ENCODE measurements around the gene NAIF1. TPM values are rescaled to one million over a fixed set of nuclear protein-coding genes. Genes with fewer than 3 reads are reported as not detected.

Gene NAIF1
- polyA plus RNA-seq, 6 donors from 2014 or later, result 7.2 to 21.6 (median 12.3) TPM

DNA sequence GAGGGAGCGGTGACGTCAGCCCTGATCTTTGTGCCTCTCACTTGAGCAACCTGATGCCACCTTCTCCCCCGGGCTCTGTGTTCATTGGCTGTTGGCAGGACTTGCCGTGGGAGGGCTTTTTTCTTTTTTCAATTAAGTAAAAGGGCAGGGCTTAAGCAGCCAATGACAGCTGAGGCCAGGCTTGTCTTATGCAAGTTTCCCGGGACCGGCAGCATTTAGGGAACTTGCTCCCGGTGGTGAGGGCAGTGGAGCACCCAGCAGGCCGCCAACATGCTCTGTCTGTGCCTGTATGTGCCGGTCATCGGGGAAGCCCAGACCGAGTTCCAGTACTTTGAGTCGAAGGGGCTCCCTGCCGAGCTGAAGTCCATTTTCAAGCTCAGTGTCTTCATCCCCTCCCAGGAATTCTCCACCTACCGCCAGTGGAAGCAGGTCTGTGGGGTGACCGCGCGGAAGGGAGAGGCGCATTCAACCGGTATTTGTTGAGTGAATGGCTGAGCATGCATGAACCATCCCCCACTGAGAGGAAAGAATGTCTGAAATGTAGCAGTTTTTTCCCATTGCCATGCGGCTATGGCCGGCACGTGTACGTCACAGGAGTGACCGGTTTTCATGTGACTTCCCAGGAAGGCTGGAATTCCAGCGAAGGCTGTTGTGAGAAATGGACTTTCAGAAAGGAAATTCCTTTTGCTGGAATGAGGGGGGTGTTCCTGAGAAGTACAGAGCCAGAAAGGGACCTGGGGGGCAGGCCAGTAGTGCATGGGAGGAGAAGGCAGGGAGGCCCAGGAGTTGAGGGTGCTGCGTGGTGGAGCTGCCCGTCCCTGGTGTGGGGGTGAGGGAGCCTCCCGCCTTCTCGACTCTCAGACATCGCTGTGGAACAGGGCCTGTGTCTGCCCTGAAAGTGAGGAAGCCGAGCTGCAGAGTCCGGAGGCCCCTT lies 31.4 kb upstream of the NAIF1 start:
- peak overlapping the region in 5 of 6 donors; percentile 29 to 91 (median 59) for H3K27ac Mint-ChIP-seq
- DNase-seq (no peak), ATAC-seq (ENCODE audit: low read depth in 2 of 2) (no peak)
- peaks cover 20 to 48% (median 45%) of the 10 kb centered on the region in 3 donors for H3K4me1 Mint-ChIP-seq
- no peaks in the 10 kb centered on the region for H3K9me3 Mint-ChIP-seq
- no peaks in the 10 kb centered on the region for H3K27me3 Mint-ChIP-seq
- peaks cover 0 to 11% of the 10 kb centered on the region in 2 donors for H3K36me3 Mint-ChIP-seq
- peak overlapping the region in 1 of 8 donors; percentile 42 for H3K4me3 Mint-ChIP-seq

DNA sequence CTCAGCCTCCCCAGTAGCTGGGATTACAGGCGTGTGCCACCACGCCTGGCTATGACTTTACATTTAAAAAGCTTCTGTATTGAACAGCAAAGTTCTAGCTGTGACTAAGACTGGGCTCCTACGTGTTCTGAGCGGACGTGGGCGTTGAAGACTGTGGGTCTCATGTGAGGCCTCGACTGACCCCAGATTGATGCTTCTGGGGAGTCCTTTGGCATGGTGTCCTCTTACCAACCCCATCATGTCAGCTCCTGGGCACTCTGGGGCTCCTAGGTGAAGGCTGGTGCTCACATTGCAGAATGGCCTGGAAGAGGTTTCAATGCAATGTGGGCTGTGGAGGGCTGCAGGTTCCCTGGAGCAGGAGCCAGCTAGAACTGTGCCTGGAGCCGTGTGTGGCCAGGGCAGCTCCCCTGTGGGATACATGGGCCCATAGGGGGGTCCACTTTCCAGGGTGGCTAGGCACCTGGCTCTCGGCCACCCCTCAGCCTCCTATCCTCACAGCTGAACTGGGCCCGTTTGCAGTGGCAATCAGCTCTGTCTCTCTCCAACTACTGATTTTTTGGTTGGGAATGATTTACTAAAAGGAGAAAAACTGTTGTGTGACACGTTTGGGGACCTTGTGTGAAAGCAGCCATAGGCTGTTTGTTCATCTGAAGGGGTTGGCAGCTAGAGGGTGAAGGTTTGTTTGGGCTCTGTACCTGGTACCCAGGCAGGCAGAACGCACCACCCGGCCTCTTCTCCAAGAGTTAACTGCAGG lies 30.6 kb upstream of the NAIF1 start:
- no peaks in the 10 kb centered on the region for H3K27me3 Mint-ChIP-seq
- no peaks in the 10 kb centered on the region for H3K9me3 Mint-ChIP-seq
- peaks cover 25 to 57% (median 45%) of the 10 kb centered on the region in 3 donors for H3K4me1 Mint-ChIP-seq
- H3K27ac Mint-ChIP-seq, result peak overlapping the region in 5 of 6 donors; percentile 59 to 84 (median 70)
- DNase-seq (no peak), ATAC-seq (ENCODE audit: low read depth in 2 of 2) (no peak)
- peaks cover 0 to 6% of the 10 kb centered on the region in 2 donors for H3K36me3 Mint-ChIP-seq
- H3K4me3 Mint-ChIP-seq, result peak overlapping the region in 1 of 8 donors; percentile 3

DNA sequence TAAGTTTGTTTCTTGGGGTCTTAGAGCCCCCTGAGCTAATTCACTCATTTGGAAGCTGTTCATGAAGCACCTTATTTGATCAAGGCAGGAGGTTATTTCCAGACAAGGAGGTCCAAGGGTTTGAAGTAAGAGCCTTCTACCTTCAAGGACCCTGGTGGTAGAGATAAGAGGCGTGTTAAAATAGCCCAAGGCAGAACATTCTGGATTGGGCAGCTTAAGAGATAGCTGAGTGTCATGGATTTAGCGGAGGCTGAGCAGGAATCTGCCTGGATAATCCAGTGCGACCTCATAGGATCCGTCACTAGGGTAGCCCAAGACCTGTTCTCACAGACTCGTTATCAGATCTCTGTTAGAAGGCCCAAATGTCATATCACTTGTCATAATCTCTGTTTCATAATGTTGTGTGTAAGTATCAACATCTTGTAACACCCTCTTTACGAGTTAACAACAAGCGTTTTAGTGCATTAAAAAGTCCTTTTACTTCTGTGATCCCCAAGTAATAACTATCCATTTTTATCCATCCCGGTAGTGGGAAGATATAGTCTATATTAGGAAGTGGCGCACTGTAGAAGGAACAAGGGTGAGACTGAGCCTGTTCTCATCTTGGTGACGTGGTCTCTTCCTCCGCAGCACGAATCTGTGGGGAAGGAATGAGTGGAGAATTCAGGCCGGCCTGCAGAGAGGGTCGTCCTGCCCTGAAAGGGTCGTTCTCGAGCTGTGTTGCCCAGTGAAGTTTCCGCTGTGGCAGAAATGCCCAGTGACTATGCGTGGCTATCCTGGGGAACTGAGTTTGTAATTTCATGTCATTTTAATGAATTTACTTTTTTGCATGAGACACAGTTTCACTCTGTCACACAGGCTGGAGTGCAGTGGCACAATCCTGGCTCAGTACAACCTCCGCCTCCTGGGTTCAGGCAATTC lies 29.8 kb upstream of the NAIF1 start:
- Mint-ChIP-seq H3K27me3 (no peaks in the 10 kb centered on the region), H3K36me3 (no peaks in the 10 kb centered on the region), H3K9me3 (no peaks in the 10 kb centered on the region), H3K27ac (peak overlapping the region in 4 of 6 donors; percentile 20 to 68 (median 55)), H3K4me3 (peak overlapping the region in 1 of 8 donors; percentile 13), H3K4me1 (peaks cover 24 to 55% (median 48%) of the 10 kb centered on the region in 3 donors)
- DNase-seq (no peak), ATAC-seq (ENCODE audit: low read depth in 2 of 2) (no peak)

DNA sequence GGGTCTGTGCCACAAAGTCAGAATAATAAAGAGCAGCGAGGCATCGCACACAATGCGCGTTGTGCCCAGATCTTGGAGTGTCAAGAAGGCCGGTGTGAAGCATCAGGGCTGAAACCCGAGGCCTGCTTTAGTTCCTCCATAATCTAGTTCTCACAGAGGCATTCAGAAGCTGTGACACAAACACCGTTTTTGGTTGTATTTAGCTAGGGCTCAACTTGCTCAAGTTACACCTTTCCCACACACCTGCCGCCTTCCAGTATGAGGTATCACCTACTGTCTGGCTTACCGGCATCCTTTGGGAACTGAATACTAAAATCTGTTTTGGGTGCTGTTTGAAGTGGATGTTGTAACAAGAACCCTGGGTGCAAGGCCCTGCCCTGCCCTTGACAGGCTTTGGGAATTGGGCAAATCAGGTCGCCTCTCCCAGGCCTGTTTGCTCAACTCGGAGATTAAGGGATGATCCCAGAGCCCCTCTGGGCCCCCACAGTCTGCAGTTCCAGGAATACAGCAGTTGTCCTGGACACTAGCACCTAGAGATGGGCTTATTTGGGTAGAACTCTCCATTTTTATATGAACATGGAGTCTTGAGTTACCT lies 27.9 kb upstream of the NAIF1 start:
- DNase-seq (no peak), ATAC-seq (ENCODE audit: low read depth in 2 of 2) (no peak)
- no peaks in the 10 kb centered on the region for H3K27me3 Mint-ChIP-seq
- peaks cover 31 to 56% (median 52%) of the 10 kb centered on the region in 3 donors for H3K4me1 Mint-ChIP-seq
- H3K36me3 Mint-ChIP-seq, result no peaks in the 10 kb centered on the region
- peak overlapping the region in 6 of 8 donors; percentile 60 to 89 (median 66) for H3K4me3 Mint-ChIP-seq
- no peaks in the 10 kb centered on the region for H3K9me3 Mint-ChIP-seq
- H3K27ac Mint-ChIP-seq, result peak overlapping the region; percentile 96 to 99 (median 99)

DNA sequence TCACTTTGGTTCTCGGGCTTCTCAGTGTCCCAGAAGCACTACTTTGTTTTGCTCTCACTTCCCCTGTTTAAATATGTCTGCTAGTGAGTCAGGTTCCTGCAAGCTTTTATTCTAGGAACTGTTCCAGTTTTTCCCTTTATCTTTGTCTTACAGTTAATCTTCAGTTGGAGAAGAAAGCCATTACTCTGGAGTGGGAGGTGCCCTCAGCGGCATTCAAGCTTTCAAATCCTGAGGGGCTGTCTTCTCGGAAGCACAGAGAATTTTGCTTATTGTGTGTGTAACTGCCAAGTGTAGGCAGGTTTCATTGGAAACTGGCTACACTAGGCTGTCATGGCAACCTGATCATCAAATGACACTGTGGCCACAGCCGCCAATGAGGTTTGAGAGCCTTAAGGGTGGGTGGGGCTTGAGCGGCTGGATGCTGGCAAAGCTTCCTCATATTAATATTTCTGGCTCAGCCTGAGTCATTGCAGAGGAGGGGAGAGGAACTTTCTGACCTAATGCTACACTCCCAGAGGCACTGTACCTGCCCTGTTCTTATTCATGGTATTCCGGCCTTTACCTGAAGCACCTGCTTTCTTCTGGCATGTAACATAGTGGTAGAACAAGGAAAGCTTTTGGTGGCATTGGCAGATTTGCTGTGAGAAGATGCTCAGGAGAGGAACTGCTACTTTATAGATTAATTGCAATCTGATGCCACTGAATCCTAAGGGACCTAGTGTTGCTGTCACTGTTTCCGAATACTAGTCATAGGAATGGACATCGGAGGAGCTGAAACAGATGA lies 27.2 kb upstream of the NAIF1 start:
- DNase-seq (peak; percentile 85), ATAC-seq (ENCODE audit: low read depth in 2 of 2) (peak; percentile 96 to 97)
- H3K4me3 Mint-ChIP-seq, result peak overlapping the region; percentile 46 to 89 (median 66)
- H3K4me1 Mint-ChIP-seq, result peaks cover 31 to 56% (median 55%) of the 10 kb centered on the region in 3 donors
- H3K27ac Mint-ChIP-seq, result peak overlapping the region; percentile 96 to 99 (median 99)
- H3K36me3 Mint-ChIP-seq, result no peaks in the 10 kb centered on the region
- H3K9me3 Mint-ChIP-seq, result no peaks in the 10 kb centered on the region
- H3K27me3 Mint-ChIP-seq, result no peaks in the 10 kb centered on the region

DNA sequence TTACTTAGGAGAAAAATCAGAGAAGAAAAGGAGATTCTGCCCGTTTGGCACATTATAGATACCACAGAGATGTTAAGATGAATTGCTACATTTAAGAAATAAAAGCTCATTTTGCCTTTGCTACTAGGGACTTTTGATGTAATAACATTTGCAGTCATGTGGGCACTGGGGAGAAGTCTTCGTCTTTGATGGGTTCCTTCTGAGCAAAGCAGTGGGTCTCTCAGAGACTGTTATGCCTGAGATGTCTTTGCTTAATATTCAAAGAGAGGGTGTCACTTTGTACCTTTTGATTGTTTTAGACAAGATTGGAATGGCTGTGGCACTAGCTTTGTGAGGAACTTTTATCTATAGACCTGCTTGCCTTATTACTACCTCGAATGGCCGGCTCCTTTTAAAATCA lies 25.9 kb upstream of the NAIF1 start:
- no peaks in the 10 kb centered on the region for H3K27me3 Mint-ChIP-seq
- peak overlapping the region in 2 of 8 donors; percentile 30 to 32 for H3K4me3 Mint-ChIP-seq
- no peaks in the 10 kb centered on the region for H3K36me3 Mint-ChIP-seq
- ATAC-seq (ENCODE audit: low read depth in 2 of 2), result no peak
- H3K9me3 Mint-ChIP-seq, result no peaks in the 10 kb centered on the region
- no peak for DNase-seq
- H3K4me1 Mint-ChIP-seq, result peaks cover 31 to 51% (median 50%) of the 10 kb centered on the region in 3 donors
- peak overlapping the region; percentile 96 to 99 (median 98) for H3K27ac Mint-ChIP-seq

DNA sequence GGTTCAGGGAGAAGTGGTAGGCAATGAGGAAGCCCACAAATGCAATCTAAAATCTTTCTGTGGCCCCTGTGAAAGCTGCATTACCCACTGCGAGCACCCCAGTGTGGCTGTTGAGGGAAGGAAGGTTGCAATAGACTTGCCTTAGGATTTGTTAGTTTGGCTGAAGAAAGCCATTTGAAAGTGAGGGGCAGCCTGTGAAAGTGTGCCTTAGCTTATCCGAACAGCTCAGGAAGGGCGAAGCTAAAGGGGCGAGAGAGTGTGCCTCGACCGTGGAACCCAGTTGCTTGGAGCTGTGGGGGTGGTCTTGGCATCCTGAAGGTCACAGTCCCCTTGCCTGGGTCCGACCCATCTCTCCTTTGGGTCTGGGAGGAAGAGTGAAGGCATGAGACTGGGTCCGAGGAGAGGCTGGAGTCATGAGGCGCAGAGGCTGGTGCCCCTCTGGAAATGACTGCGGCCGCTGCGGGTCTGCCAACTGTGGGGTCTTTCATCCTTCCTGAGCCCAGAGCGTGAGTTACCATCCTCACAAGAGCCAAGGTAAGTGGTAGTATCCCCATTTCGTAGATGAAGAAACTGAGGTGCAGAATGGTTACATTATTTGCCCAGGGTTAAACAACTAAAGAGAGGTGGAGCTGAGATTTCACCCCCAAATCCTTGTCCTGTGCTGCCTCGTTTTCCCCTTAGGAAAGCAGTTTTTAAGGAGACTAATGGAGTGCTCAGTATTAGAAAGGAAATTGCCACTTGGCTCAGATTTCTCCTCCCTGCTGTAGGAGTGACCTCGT lies 25.3 kb upstream of the NAIF1 start:
- H3K9me3 Mint-ChIP-seq, result no peaks in the 10 kb centered on the region
- H3K27me3 Mint-ChIP-seq, result no peaks in the 10 kb centered on the region
- DNase-seq, result no peak
- no peaks in the 10 kb centered on the region for H3K36me3 Mint-ChIP-seq
- no peak for ATAC-seq (ENCODE audit: low read depth in 2 of 2)
- peak overlapping the region in 2 of 8 donors; percentile 32 to 51 for H3K4me3 Mint-ChIP-seq
- H3K4me1 Mint-ChIP-seq, result peaks cover 36 to 57% (median 51%) of the 10 kb centered on the region in 3 donors
- peak overlapping the region in 5 of 6 donors; percentile 68 to 99 (median 98) for H3K27ac Mint-ChIP-seq

DNA sequence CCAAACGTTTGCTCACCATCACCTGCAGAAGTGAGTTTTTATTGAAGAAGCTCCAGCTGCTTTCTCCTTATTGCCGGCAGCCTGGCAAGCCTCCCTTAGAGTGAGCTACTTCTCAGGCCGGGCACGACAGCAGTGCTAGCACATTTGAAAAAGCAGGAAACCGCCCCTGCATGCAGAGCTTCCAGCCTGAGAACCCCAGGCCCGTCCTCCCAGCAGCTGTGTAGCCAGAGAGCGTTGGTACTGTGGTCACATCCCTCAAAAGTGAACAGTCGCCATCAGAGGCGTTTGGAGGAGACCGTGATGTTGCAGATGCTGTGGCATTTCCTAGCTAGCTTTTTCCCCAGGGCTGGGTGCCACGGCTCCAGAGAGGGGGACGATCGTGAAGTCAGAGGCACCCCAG lies 24.5 kb upstream of the NAIF1 start:
- Mint-ChIP-seq H3K9me3 (no peaks in the 10 kb centered on the region), H3K27ac (peak overlapping the region in 4 of 6 donors; percentile 69 to 96 (median 90)), H3K27me3 (no peaks in the 10 kb centered on the region), H3K4me1 (peaks cover 39 to 56% (median 53%) of the 10 kb centered on the region in 3 donors), H3K4me3 (peak overlapping the region in 1 of 8 donors; percentile 68), H3K36me3 (no peaks in the 10 kb centered on the region)
- no peak for ATAC-seq (ENCODE audit: low read depth in 2 of 2)
- no peak for DNase-seq

DNA sequence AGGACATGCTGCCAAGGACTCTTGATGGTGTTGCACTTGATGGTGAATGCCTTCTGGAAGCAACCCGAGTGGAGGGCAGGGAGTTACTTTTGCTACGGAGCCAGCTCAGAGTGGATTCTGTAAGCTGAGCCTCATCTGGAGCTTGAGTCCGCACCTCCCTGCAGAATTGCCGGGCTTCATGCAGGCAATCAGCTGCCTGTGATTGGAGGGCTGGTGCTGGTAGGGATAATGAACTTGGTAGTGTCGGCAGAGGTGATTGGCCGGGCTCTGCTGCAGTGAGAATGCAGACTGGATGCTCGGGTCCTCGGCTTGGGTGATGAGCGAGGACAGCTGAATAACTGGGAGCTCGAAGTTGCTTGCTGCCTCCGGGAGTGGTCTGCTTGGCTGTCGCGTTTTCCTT lies 24.0 kb upstream of the NAIF1 start:
- Mint-ChIP-seq H3K9me3 (no peaks in the 10 kb centered on the region), H3K4me3 (no peak overlapping the region), H3K36me3 (no peaks in the 10 kb centered on the region), H3K27ac (peak overlapping the region in 2 of 6 donors; percentile 95 to 96), H3K27me3 (no peaks in the 10 kb centered on the region), H3K4me1 (peaks cover 39 to 51% (median 50%) of the 10 kb centered on the region in 3 donors)
- DNase-seq (no peak), ATAC-seq (ENCODE audit: low read depth in 2 of 2) (no peak)

DNA sequence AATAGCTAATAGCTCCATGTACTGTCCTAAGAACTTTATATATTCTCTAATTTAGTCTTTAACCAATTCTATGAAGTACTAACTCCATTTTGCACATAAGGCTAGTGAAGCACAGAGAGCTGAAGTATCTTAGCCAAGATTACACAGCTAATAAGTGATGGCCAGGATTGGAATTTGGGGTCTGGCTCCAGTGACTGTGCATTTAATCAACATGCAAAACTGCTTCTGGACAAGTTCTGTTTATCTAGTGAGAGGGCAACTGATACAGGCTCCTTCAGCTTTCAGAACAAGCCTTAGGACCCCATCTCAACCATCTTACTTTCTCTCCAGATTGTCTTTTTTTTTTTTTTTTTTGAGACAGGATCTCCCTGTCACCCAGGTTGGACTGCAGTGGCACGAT lies 22.2 kb upstream of the NAIF1 start:
- Mint-ChIP-seq H3K27me3 (no peaks in the 10 kb centered on the region), H3K9me3 (no peaks in the 10 kb centered on the region), H3K36me3 (no peaks in the 10 kb centered on the region), H3K27ac (no peak overlapping the region), H3K4me3 (no peak overlapping the region), H3K4me1 (peaks cover 36 to 48% (median 39%) of the 10 kb centered on the region in 3 donors)
- ATAC-seq (ENCODE audit: low read depth in 2 of 2) (no peak), DNase-seq (no peak)

DNA sequence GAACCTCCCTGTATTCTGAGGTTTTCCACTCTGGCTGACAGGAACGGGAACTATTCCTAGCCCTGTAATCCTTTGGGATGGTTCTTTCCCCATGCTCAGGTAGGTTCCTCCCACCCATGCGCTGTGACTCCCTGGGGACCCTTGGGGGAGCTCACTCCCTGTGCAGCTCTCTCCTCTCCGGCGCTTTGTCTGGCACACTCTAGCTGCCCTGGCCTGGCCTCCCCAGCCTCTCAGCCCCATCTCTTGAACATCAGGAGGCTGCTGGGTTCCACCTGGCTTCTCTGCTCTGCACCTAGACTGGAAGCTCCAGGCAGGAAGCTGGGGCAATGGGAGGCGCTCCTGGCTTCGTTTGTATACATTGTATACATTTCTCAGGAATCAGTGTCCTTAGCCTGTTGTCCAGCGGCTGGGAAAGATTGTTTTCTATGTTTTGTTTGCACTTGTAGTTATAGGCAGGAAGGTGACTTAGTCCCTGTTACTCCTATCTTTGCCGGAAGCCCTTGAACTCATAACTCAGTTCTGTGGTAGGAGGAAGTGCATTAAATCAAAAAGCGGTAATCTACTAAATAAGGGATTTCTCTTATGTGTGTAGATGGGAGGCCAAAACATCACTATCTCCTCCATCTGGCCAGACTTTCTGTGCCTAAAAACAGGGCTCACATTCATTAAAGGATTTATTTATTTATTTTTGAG lies 21.3 kb upstream of the NAIF1 start:
- Mint-ChIP-seq H3K4me1 (peaks cover 35 to 47% (median 35%) of the 10 kb centered on the region in 3 donors), H3K9me3 (no peaks in the 10 kb centered on the region), H3K27me3 (no peaks in the 10 kb centered on the region), H3K36me3 (no peaks in the 10 kb centered on the region), H3K4me3 (no peak overlapping the region), H3K27ac (peak overlapping the region in 2 of 6 donors; percentile 69 to 85)
- DNase-seq, result no peak
- no peak for ATAC-seq (ENCODE audit: low read depth in 2 of 2)

Data from naive B cell (primary cell).